ENCODE measurements around the gene ZFP69B. TPM values are rescaled to one million over a fixed set of nuclear protein-coding genes. Genes with fewer than 3 reads are reported as not detected.

The ZFP69B gene
- total and polyA plus RNA-seq, 2 donors (not counting 3 experiments of a cell fraction or from before 2014, with no cell fraction given): 0.81 to 3.4 TPM

- Histone ChIP-seq H3K4me1 (ENCODE audit: control insufficient read depth, extremely low read depth, insufficient read depth, low read length) (no peaks in the 10 kb centered on the region), H3K4me3 (replicated peaks in 1 of 3; ENCODE audit: insufficient read depth in 1 of 3, low read depth in 1 of 3, low read length in 3 of 3) (no peak overlapping the region), H3K9me1 (replicated peaks; ENCODE audit: control insufficient read depth, extremely low read depth, insufficient read depth, low read length) (no peaks in the 10 kb centered on the region), H3K9ac (replicated peaks; ENCODE audit: extremely low read depth, insufficient read depth, low read length) (no peak overlapping the region), H4K20me1 (replicated peaks; ENCODE audit: control insufficient read depth, extremely low read depth, insufficient read depth, low read length) (no peaks in the 10 kb centered on the region), H3K4me2 (ENCODE audit: insufficient read depth, low read length) (no peak overlapping the region), H2AFZ (ENCODE audit: low read depth, low read length) (no peak overlapping the region), H3K36me3 (ENCODE audit: control insufficient read depth in 2 of 2, extremely low read depth in 1 of 2, insufficient read depth in 2 of 2, low read length in 2 of 2) (no peaks in the 10 kb centered on the region), H3K27ac (ENCODE audit: insufficient read depth, low read depth, low read length) (no peak overlapping the region), H3K9me3 (replicated peaks; ENCODE audit: control insufficient read depth, insufficient read depth, low read length) (no peaks in the 10 kb centered on the region), H3K27me3 (ENCODE audit: control insufficient read depth in 2 of 2, insufficient read depth in 2 of 2, low read length in 2 of 2) (no peaks in the 10 kb centered on the region), H3K79me2 (ENCODE audit: control insufficient read depth, insufficient read depth, low read length) (no peaks in the 10 kb centered on the region)
- FAIRE-seq (no peak), DNase-seq (ENCODE audit: low read depth, low spot score) (no peak)
- BruUV-seq (replicated peaks): no TSS peak
- ChIA-PET POLR2A (no interaction called here), CTCF (interaction anchor here (0.9 to 4.8 kb wide), 5 partner anchors 13 to 298 kb away, joined by 3 to 34 read pairs (median 5); no protein-coding TSS in a partner anchor)
- intact Hi-C loops (cut with micrococcal nuclease): no loop called here
- no peak for TF ChIP-seq JUN (IDR thresholded peaks at IDR 0.05; ENCODE audit: borderline replicate concordance, insufficient read depth, insufficient read length, low read depth)
- no peak for TF ChIP-seq GATA2 (IDR thresholded peaks at IDR 0.05; ENCODE audit: insufficient read depth, insufficient read length, low read depth, low read length)
- no peak for TF ChIP-seq POLR2A (IDR thresholded peaks at IDR 0.05; ENCODE audit: low read depth, low read length)
- no peak for TF ChIP-seq EZH2 (IDR thresholded peaks at IDR 0.05; ENCODE audit: borderline replicate concordance, low read depth, low read length, severe bottlenecking)
- TF ChIP-seq FOS (IDR thresholded peaks at IDR 0.05; ENCODE audit: borderline replicate concordance, insufficient read depth, low read length): no peak
- no peak for TF ChIP-seq CTCF (IDR thresholded peaks at IDR 0.05; ENCODE audit: extremely low read depth in 1 of 2, insufficient read depth in 1 of 2, low read depth in 1 of 2, low read length in 2 of 2)
- TF ChIP-seq POLR2AphosphoS5 (IDR thresholded peaks at IDR 0.05; ENCODE audit: insufficient read depth, low read depth, low read length): no peak
- no peak for TF ChIP-seq MYC (IDR thresholded peaks at IDR 0.05; ENCODE audit: low read depth, low read length)
- no peak for TF ChIP-seq MAX (IDR thresholded peaks at IDR 0.05; ENCODE audit: insufficient read depth, insufficient read length)
- dilution Hi-C loops (cut with MboI; ENCODE audit: extremely low pct_ligation_motif_present, low sequenced_read_pairs): no loop called here
These were observed 26.2 kb upstream of the ZFP69B start for GRCh38 chr1:40423951-40424618.

Measured in endothelial cell of umbilical vein (primary cell).